GM11168 (cell line): Measurements from ENCODE around the gene PTGS2.

Experiments used
- in situ Hi-C: fragments of 300-500 bp; cut with MboI; formaldehyde crosslinking; loops from one replicate; pipeline ENCODE4 v1.12.0; 2022; ENCODE audit warnings: low sequenced_read_pairs; ENCODE audit not compliant: unreplicated experiment

PTGS2 gene

DNA sequence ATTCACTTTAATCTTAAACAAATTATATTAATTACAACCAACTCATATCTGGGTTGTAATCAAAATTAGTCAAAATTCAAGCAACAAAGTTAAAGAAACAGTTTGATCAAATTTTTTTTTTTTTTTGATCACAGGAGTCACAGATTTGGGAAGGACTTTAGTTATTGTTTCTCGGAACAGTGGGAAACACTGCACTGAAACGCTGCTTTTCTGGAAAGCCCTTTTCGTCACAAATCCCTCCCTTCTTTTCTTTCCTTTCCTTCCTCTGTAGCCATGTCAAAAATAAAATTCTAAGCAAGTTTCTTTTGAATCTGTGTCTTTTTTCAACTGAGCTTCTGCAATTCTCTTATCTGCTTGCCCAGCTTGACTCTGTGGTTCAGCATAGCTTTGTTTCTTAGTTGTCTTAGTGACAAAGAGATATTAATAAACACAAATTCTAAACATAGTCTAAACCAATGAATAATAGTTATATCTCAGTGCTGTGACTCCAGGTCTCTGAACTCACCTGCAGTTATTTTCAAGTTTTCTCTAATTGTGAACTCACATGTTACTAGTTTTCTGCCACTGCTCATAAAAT, 53.8 kb downstream of the PTGS2 start:
- in situ Hi-C loops: no loop called here

DNA sequence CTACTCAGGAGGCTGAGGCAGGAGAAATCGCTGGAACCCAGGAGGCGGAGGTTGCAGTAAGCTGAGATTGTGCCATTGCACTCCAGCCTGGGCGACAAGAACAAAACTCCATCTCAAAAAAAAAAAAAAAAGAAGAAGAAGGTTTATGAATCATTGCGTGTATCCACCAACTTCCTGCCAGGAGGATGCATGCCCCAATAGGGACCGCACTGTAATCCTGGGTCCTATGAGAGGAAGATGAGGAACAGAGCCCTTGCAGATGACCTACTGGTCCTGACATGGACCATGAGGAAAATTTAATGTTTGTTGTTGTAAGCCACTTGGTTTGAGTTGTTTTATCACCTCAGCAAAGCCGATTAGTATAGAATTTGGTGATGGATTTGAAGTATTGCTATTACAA, 56.7 kb downstream of the PTGS2 start:
- in situ Hi-C loops: no loop called here
